Mesendoderm (in vitro differentiated cells): Measurements from ENCODE around the gene AGL.
"Not testable (repeated sequence)": the region's sequence is repeated elsewhere in the genome, so short reads cannot be mapped to it uniquely, and the experiment has no call there.

Experiments
- DNase-seq: peaks from one replicate; pipeline ENCODE4 v3.0.0; 2013
- H2AK5ac ChIP-seq: 2 replicates; pipeline ENCODE4 v1.6.1; 2013; ENCODE audit warnings: low read length, inconsistent platforms
- H2BK120ac ChIP-seq: 2 replicates; pipeline ENCODE4 v1.6.1; 2013; ENCODE audit warnings: low read depth, mild to moderate bottlenecking, low read length, moderate library complexity, mixed read lengths
- H2BK15ac ChIP-seq: replicated peaks from 2 replicates; pipeline ENCODE4 v1.6.1; 2013; ENCODE audit warnings: low read depth, mild to moderate bottlenecking, moderate library complexity
- H2BK5ac ChIP-seq: 2 replicates; pipeline ENCODE4 v1.6.1; 2013; ENCODE audit warnings: low read length, inconsistent platforms
- H3K18ac ChIP-seq: 2 replicates; pipeline ENCODE4 v1.6.1; 2013; ENCODE audit warnings: mild to moderate bottlenecking, low read length, mixed read lengths
- H3K23ac ChIP-seq: one replicate; pipeline ENCODE4 v1.6.1; 2013; ENCODE audit warnings: low read length
- H3K27ac ChIP-seq: 2 replicates; pipeline ENCODE4 v1.5.1; 2013; ENCODE audit warnings: low read depth, mild to moderate bottlenecking, inconsistent platforms, low read length, moderate library complexity
- H3K27me3 ChIP-seq: 2 replicates; pipeline ENCODE4 v1.6.1; 2013; ENCODE audit warnings: low read length, control low read depth, mild to moderate bottlenecking, inconsistent platforms; ENCODE audit not compliant: insufficient read depth, poor library complexity
- H3K36me3 ChIP-seq: 2 replicates; pipeline ENCODE4 v1.6.1; 2013; ENCODE audit warnings: low read length, inconsistent platforms; ENCODE audit not compliant: control insufficient read depth, insufficient read depth
- H3K4ac ChIP-seq: one replicate; pipeline ENCODE4 v1.6.1; 2013; ENCODE audit warnings: low read depth, mild to moderate bottlenecking, low read length, moderate library complexity
- H3K4me1 ChIP-seq: 2 replicates; pipeline ENCODE4 v1.6.1; 2013; ENCODE audit warnings: low read depth, low read length, inconsistent platforms; ENCODE audit not compliant: control insufficient read depth
- H3K4me2 ChIP-seq: 2 replicates; pipeline ENCODE4 v1.6.1; 2013; ENCODE audit warnings: low read length
- H3K4me3 ChIP-seq: 2 replicates; pipeline ENCODE4 v1.5.1; 2013; ENCODE audit warnings: mild to moderate bottlenecking, low read length
- H3K56ac ChIP-seq: one replicate; pipeline ENCODE4 v1.6.1; 2013; ENCODE audit warnings: low read length
- H3K79me1 ChIP-seq: 2 replicates; pipeline ENCODE4 v1.6.1; 2013; ENCODE audit warnings: low read length, inconsistent platforms
- H3K79me2 ChIP-seq: 2 replicates; pipeline ENCODE4 v1.6.1; 2013; ENCODE audit warnings: mild to moderate bottlenecking, low read length; ENCODE audit not compliant: control insufficient read depth, insufficient read depth
- H3K9ac ChIP-seq: 2 replicates; pipeline ENCODE4 v1.6.1; 2013; ENCODE audit warnings: low read length, inconsistent platforms
- H4K5ac ChIP-seq: one replicate; pipeline ENCODE4 v1.6.1; 2013; ENCODE audit warnings: low read length
- H4K8ac ChIP-seq: one replicate; pipeline ENCODE4 v1.6.1; 2013; ENCODE audit warnings: low read depth, mild to moderate bottlenecking, control low read depth, low read length, moderate library complexity
- WGBS: extraction: QIAGEN DNeasy Blood & Tissue Kit; methylation state at CpG from one replicate; pipeline ENCODE4 v1.1.7; 2013; ENCODE audit warnings: low lambda C conversion rate, missing lambda C conversion rate; ENCODE audit not compliant: insufficient coverage; ENCODE audit errors: extremely low coverage; 5-methylcytosine and 5-hydroxymethylcytosine counted together

Gene AGL

DNA sequence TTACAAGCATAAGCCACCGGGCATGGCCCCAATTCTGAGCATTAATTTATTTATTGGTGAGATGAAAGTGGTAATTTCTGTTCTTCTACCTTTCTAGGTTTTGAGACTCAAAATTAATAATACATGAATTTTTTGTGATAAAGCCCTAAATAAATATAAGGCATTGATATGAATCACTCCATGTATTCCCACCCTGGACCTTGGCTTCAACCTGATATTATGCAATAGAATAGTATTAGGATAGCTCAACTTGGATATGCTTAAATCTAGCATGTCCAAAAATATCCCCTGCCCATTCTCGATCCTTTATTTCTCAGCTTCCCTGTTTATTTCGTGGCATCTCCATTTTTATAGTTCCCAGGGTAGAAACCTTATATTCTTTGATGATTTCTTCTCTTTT, 2.5 kb downstream of the AGL start:
- Histone ChIP-seq H3K4ac (no peak overlapping the region), H3K9ac (no peak overlapping the region), H2AK5ac (no peak overlapping the region), H3K79me1 (no peaks in the 10 kb centered on the region), H2BK120ac (no peak overlapping the region), H4K5ac (no peak overlapping the region), H4K8ac (no peak overlapping the region), H3K4me3 (no peak overlapping the region), H3K79me2 (no peaks in the 10 kb centered on the region), H3K27ac (no peak overlapping the region), H3K4me1 (no peaks in the 10 kb centered on the region), H3K56ac (no peak overlapping the region), H3K27me3 (no peaks in the 10 kb centered on the region), H3K4me2 (no peak overlapping the region), H3K18ac (no peak overlapping the region), H3K36me3 (no peaks in the 10 kb centered on the region), H3K23ac (no peak overlapping the region), H2BK5ac (no peak overlapping the region), H2BK15ac (no peak overlapping the region)
- WGBS = no CpG with 5 or more reads among the region's 3 CpGs
- no peak for DNase-seq

DNA sequence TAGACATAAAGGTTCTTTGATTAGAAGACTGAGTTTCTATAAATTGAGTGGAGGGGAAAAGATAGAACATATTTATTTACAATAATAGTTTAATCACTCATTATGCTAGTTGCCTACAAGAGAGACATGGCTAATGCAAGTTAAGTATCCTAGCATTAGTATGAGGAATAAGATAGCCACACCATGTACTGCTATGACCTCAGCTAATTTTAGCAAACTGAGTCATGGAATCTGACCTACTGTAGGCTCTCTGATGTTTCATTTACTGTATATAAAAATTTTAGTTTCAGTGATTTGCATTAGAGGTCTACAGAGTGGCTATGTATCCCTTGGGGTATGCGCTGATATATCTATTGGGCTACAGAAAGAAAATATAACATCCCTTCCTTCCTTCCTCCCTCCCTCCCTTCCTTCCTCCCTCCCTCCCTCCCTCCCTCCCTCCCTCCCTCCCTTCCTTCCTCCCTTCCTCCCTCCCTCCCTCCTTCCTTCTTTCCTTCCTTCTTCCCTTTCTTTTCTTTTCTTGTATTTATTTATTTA, 5.8 kb downstream of the AGL start:
- Histone ChIP-seq H3K56ac (no peak overlapping the region), H3K27me3 (no peaks in the 10 kb centered on the region), H2BK120ac (no peak overlapping the region), H3K9ac (no peak overlapping the region), H4K5ac (no peak overlapping the region), H2BK5ac (no peak overlapping the region), H3K4me1 (no peaks in the 10 kb centered on the region), H3K79me2 (no peaks in the 10 kb centered on the region), H2BK15ac (no peak overlapping the region), H3K4me2 (no peak overlapping the region), H3K18ac (no peak overlapping the region), H3K4me3 (no peak overlapping the region), H3K27ac (no peak overlapping the region), H3K4ac (no peak overlapping the region), H3K79me1 (no peaks in the 10 kb centered on the region), H3K36me3 (no peaks in the 10 kb centered on the region), H2AK5ac (no peak overlapping the region), H4K8ac (no peak overlapping the region), H3K23ac (no peak overlapping the region)
- no peak for DNase-seq
- no CpG with 5 or more reads among the region's 1 CpG for WGBS

DNA sequence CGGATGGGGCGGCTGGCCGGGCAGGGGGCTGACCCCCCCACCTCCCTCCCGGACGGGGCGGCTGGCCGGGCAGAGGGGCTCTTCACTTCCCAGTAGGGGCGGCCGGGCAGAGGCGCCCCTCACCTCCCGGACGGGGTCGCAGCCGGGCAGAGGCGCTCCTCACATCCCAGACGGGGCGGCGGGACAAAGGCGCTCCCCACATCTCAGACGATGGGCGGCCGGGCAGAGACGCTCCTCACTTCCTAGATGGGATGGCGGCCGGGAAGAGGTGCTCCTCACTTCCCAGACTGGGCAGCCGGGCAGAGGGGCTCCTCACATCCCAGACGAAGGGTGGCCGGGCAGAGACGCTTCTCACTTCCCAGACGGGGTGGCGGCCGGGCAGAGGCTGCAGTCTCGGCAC, 6.9 kb downstream of the AGL start:
- H3K23ac ChIP-seq, H3K27me3 ChIP-seq, H3K4me1 ChIP-seq, H2BK120ac ChIP-seq, H3K4me3 ChIP-seq, H3K27ac ChIP-seq, H3K79me2 ChIP-seq, H3K4me2 ChIP-seq, H2AK5ac ChIP-seq, H4K5ac ChIP-seq, H2BK5ac ChIP-seq, H3K18ac ChIP-seq, H3K36me3 ChIP-seq, H4K8ac ChIP-seq, H3K4ac ChIP-seq, DNase-seq, H3K56ac ChIP-seq, H2BK15ac ChIP-seq, H3K9ac ChIP-seq, H3K79me1 ChIP-seq: not testable (repeated sequence)
- WGBS = no CpG with 5 or more reads among the region's 33 CpGs

DNA sequence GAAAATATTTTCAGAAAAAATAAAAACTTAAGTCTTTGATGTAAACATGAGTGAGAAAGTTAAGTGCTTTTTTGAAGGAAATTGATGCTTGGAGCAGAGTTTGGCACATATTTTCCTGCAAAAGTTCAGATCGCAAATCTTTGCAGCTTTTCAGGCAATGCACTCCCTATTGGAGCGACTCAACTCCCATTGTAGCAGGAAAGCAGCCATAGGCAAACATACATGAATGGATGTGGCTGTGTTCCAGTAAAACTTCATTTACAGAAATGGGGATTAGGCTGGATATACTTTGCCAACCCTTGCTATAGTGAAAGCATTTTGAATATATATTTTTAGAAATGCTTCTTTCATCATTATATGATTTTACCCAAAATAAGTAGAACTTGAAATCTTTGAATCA, 8.1 kb downstream of the AGL start:
- DNase-seq = no peak
- Histone ChIP-seq H4K8ac (no peak overlapping the region), H3K27me3 (no peaks in the 10 kb centered on the region), H2BK5ac (no peak overlapping the region), H3K9ac (no peak overlapping the region), H3K27ac (no peak overlapping the region), H3K79me1 (no peaks in the 10 kb centered on the region), H3K4me3 (no peak overlapping the region), H2BK15ac (no peak overlapping the region), H4K5ac (no peak overlapping the region), H2AK5ac (no peak overlapping the region), H3K18ac (no peak overlapping the region), H2BK120ac (no peak overlapping the region), H3K23ac (no peak overlapping the region), H3K4me1 (no peaks in the 10 kb centered on the region), H3K56ac (no peak overlapping the region), H3K4ac (no peak overlapping the region), H3K79me2 (no peaks in the 10 kb centered on the region), H3K4me2 (no peak overlapping the region), H3K36me3 (no peaks in the 10 kb centered on the region)
- WGBS = no CpG with 5 or more reads among the region's 2 CpGs

DNA sequence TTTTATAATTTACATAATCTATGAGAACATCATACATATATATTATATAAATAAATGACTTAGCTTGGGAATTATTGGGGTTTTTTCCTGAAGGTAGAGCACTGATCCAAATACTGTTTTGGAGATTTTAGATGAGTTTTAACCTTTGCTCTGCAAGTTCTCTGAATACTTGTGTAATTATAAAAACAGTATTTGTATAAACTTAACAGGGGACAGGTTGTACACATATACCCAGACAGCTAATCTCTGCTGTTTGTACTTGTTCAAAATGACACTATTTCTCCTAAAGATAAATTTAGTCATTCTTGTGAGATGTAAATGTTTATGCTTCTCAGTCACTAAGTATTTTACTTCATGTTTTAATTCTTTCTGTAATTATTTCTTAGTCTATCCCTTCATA, 8.7 kb downstream of the AGL start:
- Histone ChIP-seq H3K23ac (no peak overlapping the region), H3K4me2 (no peak overlapping the region), H3K9ac (no peak overlapping the region), H2BK5ac (no peak overlapping the region), H4K5ac (no peak overlapping the region), H2AK5ac (no peak overlapping the region), H3K4me1 (no peaks in the 10 kb centered on the region), H4K8ac (no peak overlapping the region), H3K4ac (no peak overlapping the region), H2BK120ac (no peak overlapping the region), H3K27ac (no peak overlapping the region), H3K18ac (no peak overlapping the region), H3K36me3 (no peaks in the 10 kb centered on the region), H3K79me1 (no peaks in the 10 kb centered on the region), H3K56ac (no peak overlapping the region), H3K79me2 (no peaks in the 10 kb centered on the region), H3K27me3 (no peaks in the 10 kb centered on the region), H3K4me3 (no peak overlapping the region), H2BK15ac (no peak overlapping the region)
- DNase-seq = no peak

DNA sequence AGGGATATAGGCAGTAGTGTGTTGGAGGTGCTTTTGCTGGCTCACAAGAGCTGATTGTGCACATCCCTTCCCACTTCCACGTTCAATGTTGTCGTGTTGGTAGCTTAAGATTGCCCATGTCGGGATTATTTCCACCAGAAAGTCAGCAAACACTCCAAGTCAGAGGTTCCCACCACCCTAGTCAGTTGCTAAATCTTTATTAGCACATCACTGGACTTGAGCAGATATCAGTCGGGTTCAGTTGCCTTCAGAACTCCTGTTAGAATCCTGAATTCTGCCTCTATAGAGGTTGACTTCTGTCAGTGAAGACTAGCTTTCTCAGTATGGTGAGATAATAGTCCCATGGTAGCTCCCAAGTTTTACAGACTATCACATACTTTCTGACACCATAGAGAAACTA, 10.5 kb downstream of the AGL start:
- H4K5ac ChIP-seq = no peak overlapping the region
- H3K4me1 ChIP-seq = no peaks in the 10 kb centered on the region
- WGBS = no CpG with 5 or more reads among the region's 4 CpGs

More for the DNA sequence above, 10.5 kb downstream of the AGL start:
- H3K79me2 ChIP-seq = no peaks in the 10 kb centered on the region
- no peak overlapping the region for H4K8ac ChIP-seq
- H2AK5ac ChIP-seq = no peak overlapping the region
- no peak overlapping the region for H2BK5ac ChIP-seq
- DNase-seq = no peak
- H3K56ac ChIP-seq = no peak overlapping the region
- no peaks in the 10 kb centered on the region for H3K36me3 ChIP-seq
- H3K4ac ChIP-seq = no peak overlapping the region
- H3K23ac ChIP-seq = no peak overlapping the region
- no peak overlapping the region for H3K27ac ChIP-seq
- H3K4me2 ChIP-seq = no peak overlapping the region
- no peak overlapping the region for H3K9ac ChIP-seq
- no peaks in the 10 kb centered on the region for H3K79me1 ChIP-seq
- H2BK120ac ChIP-seq = no peak overlapping the region
- H2BK15ac ChIP-seq = peak overlapping the region; percentile 57
- no peak overlapping the region for H3K4me3 ChIP-seq
- H3K18ac ChIP-seq = no peak overlapping the region
- no peaks in the 10 kb centered on the region for H3K27me3 ChIP-seq
